GM12878 (cell line): Measurements from ENCODE around the gene TARS3. TPM values are rescaled to one million over a fixed set of nuclear protein-coding genes. Genes with fewer than 3 reads are reported as not detected.

ENCODE experiments used
- ATAC-seq: fragments of 200-7000 bp; cut with Tn5 transposase; 3 replicates; pipeline ENCODE4 v1.9.1; 2020; ENCODE audit warnings: mild to moderate bottlenecking, moderate library complexity
- BruUV-seq: library from RNA; stranded (reverse); fragments of 400-500 nt; replicated peaks from 2 replicates; lab custom pipeline; 2021; lab: Mats Ljungman, UMichigan
- CTCF ChIA-PET: fragments of 300-600 bp; sonication (Branson Sonifier 250); formaldehyde crosslinking; extraction: SDS; loops from one replicate; lab custom pipeline; 2021; ENCODE audit warnings: inconsistent platforms; lab: Yijun Ruan, JAX
- POLR2A ChIA-PET: fragments of 350-600 bp; formaldehyde crosslinking; extraction: SDS; loops from one replicate; lab custom pipeline; 2021; ENCODE audit warnings: inconsistent platforms; lab: Charles Lee
- RAD21 ChIA-PET: fragments of 300-600 bp; sonication (Branson Sonifier 250); formaldehyde crosslinking; loops from one replicate; lab custom pipeline; 2023; ENCODE audit warnings: antibody characterized with exemption; ENCODE audit not compliant: unreplicated experiment; lab: Charles Lee
- SMC1A ChIA-PET: fragments of 300-600 bp; sonication (Branson Sonifier 250); formaldehyde crosslinking; loops from one replicate; lab custom pipeline; 2023; ENCODE audit not compliant: unreplicated experiment, uncharacterized antibody; lab: Charles Lee
- DNase-seq: peaks from one replicate; pipeline ENCODE4 v3.0.0-alpha.2; 2011; ENCODE audit warnings: low read depth, low spot score
- FAIRE-seq: peaks from 3 replicates; lab custom pipeline; 2011; peaks lifted over from hg19 to GRCh38; lab: Jason Lieb, UNC
- H2AFZ ChIP-seq: 2 replicates; pipeline ENCODE4 v1.6.0; 2011; ENCODE audit warnings: low read depth, low read length, control low read depth; ENCODE audit not compliant: control insufficient read depth
- H3K27ac ChIP-seq: 2 replicates; pipeline ENCODE4 v1.5.1; 2011; ENCODE audit warnings: control low read depth; ENCODE audit not compliant: control insufficient read depth, insufficient read depth
- H3K27me3 ChIP-seq, 2 experiments: replicated peaks in 1 of 2; 2 replicates each; pipeline versions ENCODE4 v1.6.0 to v1.6.1; 2011; ENCODE audit warnings: low read length in 1 of 2; ENCODE audit not compliant: control insufficient read depth in 2 of 2, insufficient read depth in 2 of 2
- H3K36me3 ChIP-seq, 2 experiments: 2 replicates each; pipeline ENCODE4 v1.5.1; 2011; ENCODE audit warnings: low read length in 1 of 2; ENCODE audit not compliant: control insufficient read depth in 2 of 2, insufficient read depth in 2 of 2
- H3K4me1 ChIP-seq: 2 replicates; pipeline ENCODE4 v1.6.1; 2011; ENCODE audit warnings: mild to moderate bottlenecking, low read length, moderate library complexity, mixed read lengths; ENCODE audit not compliant: control insufficient read depth, insufficient read depth
- H3K4me2 ChIP-seq: 2 replicates; pipeline ENCODE4 v1.6.0; 2011; ENCODE audit warnings: control low read depth; ENCODE audit not compliant: control insufficient read depth, insufficient read depth
- H3K4me3 ChIP-seq: fragments of 200-600 bp; sonication (generic); 2 replicates; pipeline ENCODE4 v1.5.1; 2016
- H3K79me2 ChIP-seq: 2 replicates; pipeline ENCODE4 v1.6.0; 2011; ENCODE audit warnings: low read length; ENCODE audit not compliant: control insufficient read depth, insufficient read depth
- H3K9ac ChIP-seq: 2 replicates; pipeline ENCODE4 v1.8.0; 2011; ENCODE audit warnings: low read length, control low read depth, mixed read lengths; ENCODE audit not compliant: control insufficient read depth, insufficient read depth
- H3K9me3 ChIP-seq: replicated peaks from 3 replicates; pipeline ENCODE4 v1.5.1; 2011; ENCODE audit warnings: mild to moderate bottlenecking, low read length; ENCODE audit not compliant: control insufficient read depth, insufficient read depth
- H4K20me1 ChIP-seq: 2 replicates; pipeline ENCODE4 v1.6.0; 2011; ENCODE audit not compliant: control insufficient read depth, insufficient read depth
- IKZF2 ChIP-seq, 2 experiments: fragments of 450-650 bp; IDR thresholded peaks; 2 replicates each; pipeline ENCODE4 v1.6.1; 2017; ENCODE audit warnings: mild to moderate bottlenecking in 2 of 2, moderate library complexity in 2 of 2
- JUND ChIP-seq: IDR thresholded peaks from 2 replicates; pipeline ENCODE4 v1.6.1; 2012; ENCODE audit warnings: low read depth, mild to moderate bottlenecking, low read length, improper control_type of control experiment, moderate library complexity
- MTA3 ChIP-seq: IDR thresholded peaks from 2 replicates; pipeline ENCODE4 v1.6.1; 2012; ENCODE audit warnings: low read length, inconsistent platforms, borderline replicate concordance
- NRF1 ChIP-seq: conservative IDR thresholded peaks from 2 replicates; pipeline ENCODE4 v1.6.1; 2011; ENCODE audit warnings: mild to moderate bottlenecking, low read depth, low read length, improper control_type of control experiment
- PML ChIP-seq: IDR thresholded peaks from 2 replicates; pipeline ENCODE4 v1.6.1; 2012; ENCODE audit warnings: low read length, inconsistent platforms
- PRDM15 ChIP-seq: fragments of 450-650 bp; formaldehyde crosslinking; IDR thresholded peaks from 2 replicates; pipeline ENCODE4 v1.4.0; 2020; ENCODE audit warnings: mild to moderate bottlenecking, moderate library complexity
- RCOR1 ChIP-seq: conservative IDR thresholded peaks from 2 replicates; pipeline ENCODE4 v1.6.1; 2012; ENCODE audit warnings: low read depth, low read length, improper control_type of control experiment
- RELA ChIP-seq: fragments of 450-650 bp; IDR thresholded peaks from 2 replicates; pipeline ENCODE4 v1.8.0; 2014; ENCODE audit warnings: borderline replicate concordance; ENCODE audit not compliant: partially characterized antibody
- SKIL ChIP-seq: fragments of 450-650 bp; IDR thresholded peaks from 2 replicates; pipeline ENCODE4 v1.6.1; 2017; ENCODE audit warnings: mild to moderate bottlenecking, low read depth, inconsistent platforms; ENCODE audit not compliant: poor library complexity, severe bottlenecking
- TARDBP ChIP-seq: IDR thresholded peaks from 2 replicates; pipeline ENCODE4 v1.6.1; 2016; ENCODE audit warnings: borderline replicate concordance
- ZBTB40 ChIP-seq: fragments of 450-650 bp; IDR thresholded peaks from 2 replicates; pipeline ENCODE4 v1.6.1; 2016; ENCODE audit warnings: mild to moderate bottlenecking, moderate library complexity, borderline replicate concordance
- WGBS: methylation state at CpG from one replicate; pipeline ENCODE4 v1.1.6; 2016; ENCODE audit warnings: low lambda C conversion rate; ENCODE audit not compliant: insufficient replicate concordance, insufficient coverage; ENCODE audit errors: missing lambda C conversion rate; 5-methylcytosine and 5-hydroxymethylcytosine counted together
- in situ Hi-C: fragments of 300-500 bp; cut with MboI; formaldehyde crosslinking; loops from 9 replicates; pipeline ENCODE4 v1.14.3; 2018; ENCODE audit warnings: mixed read lengths
- intact Hi-C: fragments of 100-400 bp; cut with micrococcal nuclease; formaldehyde crosslinking; loops from one replicate; pipeline ENCODE4 v1.14.2; 2022; ENCODE audit not compliant: unreplicated experiment
- polyA plus RNA-seq, 11 experiments: library from polyadenylated mRNA; depleted of rRNA in 4 of 11; unstranded in 6 of 11; stranded (reverse) in 5 of 11; fragments of >200 nt; fragmentation: Nextera tagmentation in 4 of 11; fragmentation: Illumina TruSeq in 1 of 11; extraction: Ambion mirVana in 4 of 11; extraction: Trizol in 1 of 11; gene quantifications; 1 replicate in 1 of 11; 2 replicates in 10 of 11; pipeline versions ENCODE4 v1.2.1 to v1.2.3, GENCODE V29; 2011 to 2016; ENCODE audit warnings: inconsistent platforms in 2 of 11, missing spikeins in 2 of 11, low read depth in 1 of 11
- total RNA-seq, 4 experiments: library from RNA; depleted of rRNA in 3 of 4; stranded (reverse); fragments of >200 nt in 3 of 4; fragmentation: Illumina TruSeq in 1 of 4; extraction: Trizol in 1 of 4; gene quantifications; 2 replicates each; pipeline versions ENCODE4 v1.2.1 to v1.2.3, GENCODE V29; 2013 to 2021

The TARS3 gene
- total and polyA plus RNA-seq, 10 of the 15 experiments (the other 5 are each of a cell fraction or from before 2014, with no cell fraction given), result 1.4 to 7.8 (median 5.3) TPM

GRCh38 chr15:101694261-101694660 is 30.0 kb downstream of the TARS3 start:
- ChIA-PET SMC1A (no interaction called here), RAD21 (no interaction called here), POLR2A (no interaction called here), CTCF (no interaction called here)
- H2AFZ ChIP-seq, result no peak overlapping the region
- peaks cover 1% of the 10 kb centered on the region; the same call in 2 of the 3 replicates for H3K9me3 ChIP-seq
- DNase-seq, result no peak
- H3K4me3 ChIP-seq, result no peak overlapping the region
- peaks cover 10% of the 10 kb centered on the region for H3K4me1 ChIP-seq
- FAIRE-seq, result no peak
- H3K27me3 ChIP-seq, result no peaks in the 10 kb centered on the region
- WGBS, result 93% methylated on average over 2 of the region's 2 CpGs
- H3K36me3 ChIP-seq, result peaks cover 0 to 7% of the 10 kb centered on the region in 2 experiments; a peak in 2 of 4 replicates
- H4K20me1 ChIP-seq, result no peaks in the 10 kb centered on the region
- H3K27ac ChIP-seq, result no peak overlapping the region
- no peak for ATAC-seq
- H3K9ac ChIP-seq, result no peak overlapping the region
- no TSS peak for BruUV-seq
- no peak overlapping the region for H3K4me2 ChIP-seq
- H3K79me2 ChIP-seq, result no peaks in the 10 kb centered on the region
- in situ Hi-C loops (no loop called here), intact Hi-C loops (no loop called here)
- TF ChIP-seq PRDM15, result no peak
- TF ChIP-seq ZBTB40, result no peak
- no peak for TF ChIP-seq JUND
- TF ChIP-seq RCOR1, result no peak
- no peak for TF ChIP-seq SKIL
- TF ChIP-seq TARDBP, result no peak
- TF ChIP-seq NRF1, result no peak
- no peak for TF ChIP-seq IKZF2 (IDR thresholded peaks at IDR 0.05)
- TF ChIP-seq PML, result no peak
- TF ChIP-seq MTA3, result no peak
- no peak for TF ChIP-seq RELA
